PC-9 (cell line): ENCODE results near the gene DLGAP4.

ENCODE experiments used
- EZH2 ChIP-seq: fragments of 200-600 bp; sonication (generic); IDR thresholded peaks from 2 replicates; pipeline ENCODE4 v1.8.0; 2017; ENCODE audit warnings: antibody characterized with exemption, low read depth
- TF ChIP-seq, protein P1 (sequence below): fragments of 200-600 bp; sonication (generic); conservative IDR thresholded peaks from 2 replicates; pipeline ENCODE4 v1.6.1; 2017; ENCODE audit warnings: mixed run types, antibody characterized with exemption, mild to moderate bottlenecking, moderate library complexity

DNA sequence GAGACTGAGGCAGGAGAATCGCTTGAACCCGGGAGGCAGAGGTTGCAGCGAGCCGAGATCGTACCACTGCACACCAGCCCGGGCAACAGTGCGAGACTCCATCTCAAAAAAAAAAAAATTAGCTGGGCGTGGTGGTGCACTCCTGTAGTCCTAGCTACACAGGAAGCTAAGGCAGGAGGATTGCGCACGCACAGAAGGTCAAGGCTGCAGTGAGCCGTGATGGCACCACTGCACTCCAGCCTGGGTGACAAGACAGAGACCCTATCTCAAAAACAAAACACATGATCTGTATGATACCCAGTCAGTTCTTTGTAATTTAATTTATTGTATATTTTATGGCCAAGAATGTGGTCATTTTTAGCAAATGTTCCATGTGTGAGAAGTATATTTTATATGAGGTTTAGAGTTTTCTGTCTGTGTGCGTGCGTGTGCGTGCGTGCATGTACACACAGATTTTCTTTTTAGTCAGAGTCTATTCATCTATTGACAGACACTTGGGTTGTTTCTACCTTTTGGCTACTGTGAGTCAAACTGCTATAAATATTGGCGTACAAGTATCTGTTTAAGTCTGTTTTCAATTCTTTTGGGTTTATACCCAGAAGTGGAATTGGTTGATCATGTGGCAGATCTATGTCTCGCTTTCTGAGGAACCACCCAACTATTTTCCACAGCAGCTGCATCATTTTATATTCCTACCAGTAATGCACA is 213.0 kb downstream of the DLGAP4 start:
- TF ChIP-seq, protein P1, sequence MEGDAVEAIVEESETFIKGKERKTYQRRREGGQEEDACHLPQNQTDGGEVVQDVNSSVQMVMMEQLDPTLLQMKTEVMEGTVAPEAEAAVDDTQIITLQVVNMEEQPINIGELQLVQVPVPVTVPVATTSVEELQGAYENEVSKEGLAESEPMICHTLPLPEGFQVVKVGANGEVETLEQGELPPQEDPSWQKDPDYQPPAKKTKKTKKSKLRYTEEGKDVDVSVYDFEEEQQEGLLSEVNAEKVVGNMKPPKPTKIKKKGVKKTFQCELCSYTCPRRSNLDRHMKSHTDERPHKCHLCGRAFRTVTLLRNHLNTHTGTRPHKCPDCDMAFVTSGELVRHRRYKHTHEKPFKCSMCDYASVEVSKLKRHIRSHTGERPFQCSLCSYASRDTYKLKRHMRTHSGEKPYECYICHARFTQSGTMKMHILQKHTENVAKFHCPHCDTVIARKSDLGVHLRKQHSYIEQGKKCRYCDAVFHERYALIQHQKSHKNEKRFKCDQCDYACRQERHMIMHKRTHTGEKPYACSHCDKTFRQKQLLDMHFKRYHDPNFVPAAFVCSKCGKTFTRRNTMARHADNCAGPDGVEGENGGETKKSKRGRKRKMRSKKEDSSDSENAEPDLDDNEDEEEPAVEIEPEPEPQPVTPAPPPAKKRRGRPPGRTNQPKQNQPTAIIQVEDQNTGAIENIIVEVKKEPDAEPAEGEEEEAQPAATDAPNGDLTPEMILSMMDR: no peak
- no peak for TF ChIP-seq EZH2
